Liver (tissue), 9 donors: ENCODE results near the gene LTO1. TPM values are rescaled to one million over a fixed set of nuclear protein-coding genes. Genes with fewer than 3 reads are reported as not detected.

Experiments used
- DNase-seq: peaks from one replicate; pipeline ENCODE4 v3.0.0-alpha.2; 2017; ENCODE audit warnings: low spot score
- H3K27ac ChIP-seq, 2 donors: one replicate each; pipeline ENCODE4 v1.7.0; 2013; ENCODE audit warnings: inconsistent platforms in 2 of 2, low read length in 2 of 2, control low read depth in 1 of 2, low read depth in 1 of 2, mild to moderate bottlenecking in 1 of 2
- H3K27me3 ChIP-seq, 4 donors: one replicate each; pipeline versions ENCODE4 v1.6.1 to v1.7.0; 2013; ENCODE audit warnings: low read length in 3 of 4, inconsistent platforms in 1 of 4, mild to moderate bottlenecking in 1 of 4, moderate library complexity in 1 of 4; ENCODE audit not compliant: control insufficient read depth in 4 of 4, insufficient read depth in 4 of 4
- H3K36me3 ChIP-seq, 4 donors: one replicate each; pipeline versions ENCODE4 v1.6.1 to v1.7.0; 2013; ENCODE audit warnings: low read length in 3 of 4, mild to moderate bottlenecking in 3 of 4, low read depth in 1 of 4, moderate library complexity in 1 of 4; ENCODE audit not compliant: control insufficient read depth in 4 of 4, insufficient read depth in 3 of 4
- H3K4me1 ChIP-seq, 4 donors: one replicate each; pipeline versions ENCODE4 v1.6.1 to v1.7.0; 2013; ENCODE audit warnings: low read length in 3 of 4, mild to moderate bottlenecking in 3 of 4, moderate library complexity in 1 of 4; ENCODE audit not compliant: control insufficient read depth in 4 of 4, insufficient read depth in 4 of 4
- H3K4me3 ChIP-seq, 3 donors: one replicate each; pipeline versions ENCODE4 v1.6.1 to v1.7.0; 2013; ENCODE audit warnings: low read length in 3 of 3, control low read depth in 1 of 3, low read depth in 1 of 3, mild to moderate bottlenecking in 1 of 3
- H3K9ac ChIP-seq, 2 donors: one replicate each; pipeline ENCODE4 v1.7.0; 2013; ENCODE audit warnings: low read length in 2 of 2, mild to moderate bottlenecking in 2 of 2, moderate library complexity in 2 of 2, control low read depth in 1 of 2, low read depth in 1 of 2
- H3K9me3 ChIP-seq, 4 donors: one replicate each; pipeline versions ENCODE4 v1.6.1 to v1.7.0; 2013; ENCODE audit warnings: low read length in 3 of 4; ENCODE audit not compliant: control insufficient read depth in 4 of 4
- ATF3 ChIP-seq: IDR thresholded peaks from 2 replicates; pipeline ENCODE4 v1.6.1; 2016; ENCODE audit warnings: antibody characterized with exemption
- CTCF ChIP-seq: fragments of 150-350 bp; IDR thresholded peaks from 2 replicates; pipeline ENCODE4 v1.5.1; 2017; ENCODE audit warnings: improper control_type of control experiment, low read depth, low read length; ENCODE audit not compliant: missing input control
- EGR1 ChIP-seq, 2 donors: IDR thresholded peaks; 2 replicates each; pipeline ENCODE4 v1.6.1; 2016 to 2018; ENCODE audit warnings: antibody characterized with exemption in 2 of 2, low read depth in 2 of 2
- FOXA1 ChIP-seq: IDR thresholded peaks from 2 replicates; pipeline ENCODE4 v1.6.1; 2016; ENCODE audit warnings: antibody characterized with exemption
- FOXA2 ChIP-seq: IDR thresholded peaks from 2 replicates; pipeline ENCODE4 v1.6.1; 2016; ENCODE audit warnings: antibody characterized with exemption
- GABPA ChIP-seq, 2 donors: IDR thresholded peaks in 1 of 2; conservative IDR thresholded peaks in 1 of 2; 2 replicates each; pipeline ENCODE4 v1.6.1; 2016; ENCODE audit warnings: antibody characterized with exemption in 2 of 2, mild to moderate bottlenecking in 1 of 2, moderate library complexity in 1 of 2
- HNF4A ChIP-seq, 2 donors: conservative IDR thresholded peaks; 2 replicates each; pipeline ENCODE4 v1.6.1; 2016; ENCODE audit warnings: antibody characterized with exemption in 2 of 2, mild to moderate bottlenecking in 2 of 2
- HNF4G ChIP-seq: IDR thresholded peaks from 2 replicates; pipeline ENCODE4 v1.6.1; 2016; ENCODE audit warnings: antibody characterized with exemption
- JUND ChIP-seq, 2 donors: IDR thresholded peaks; 2 replicates each; pipeline ENCODE4 v1.6.1; 2016; ENCODE audit warnings: antibody characterized with exemption in 2 of 2
- NR2F2 ChIP-seq: IDR thresholded peaks from 2 replicates; pipeline ENCODE4 v1.6.1; 2016; ENCODE audit warnings: antibody characterized with exemption
- RAD21 ChIP-seq, 2 donors: IDR thresholded peaks; 2 replicates each; pipeline ENCODE4 v1.6.1; 2016; ENCODE audit warnings: antibody characterized with exemption in 2 of 2, mild to moderate bottlenecking in 2 of 2
- REST ChIP-seq: IDR thresholded peaks from 2 replicates; pipeline ENCODE4 v1.6.1; 2016; ENCODE audit warnings: antibody characterized with exemption, mild to moderate bottlenecking
- RXRA ChIP-seq, 2 donors: IDR thresholded peaks; 2 replicates each; pipeline ENCODE4 v1.6.1; 2017 to 2018; ENCODE audit warnings: antibody characterized with exemption in 2 of 2, mild to moderate bottlenecking in 1 of 2
- SP1 ChIP-seq: IDR thresholded peaks from 2 replicates; pipeline ENCODE4 v1.6.1; 2018; ENCODE audit warnings: antibody characterized with exemption, mild to moderate bottlenecking
- TAF1 ChIP-seq: conservative IDR thresholded peaks from 2 replicates; pipeline ENCODE4 v1.6.1; 2016; ENCODE audit warnings: antibody characterized with exemption, mild to moderate bottlenecking
- YY1 ChIP-seq: IDR thresholded peaks from 2 replicates; pipeline ENCODE4 v1.6.1; 2016; ENCODE audit warnings: antibody characterized with exemption, mild to moderate bottlenecking
- WGBS: extraction: QIAGEN DNeasy Blood & Tissue Kit; methylation state at CpG from one replicate; pipeline ENCODE4 v1.1.7; 2013; 5-methylcytosine and 5-hydroxymethylcytosine counted together
- polyA plus RNA-seq, 2 donors: library from polyadenylated mRNA; stranded (reverse) in 1 of 2; unstranded in 1 of 2; fragments of 200-250 nt in 1 of 2; fragments of >200 nt in 1 of 2; fragmentation: Nextera tagmentation in 1 of 2; extraction: Ambion mirVana in 1 of 2; gene quantifications; one replicate each; pipeline versions ENCODE4 v1.2.1 to v1.2.3, GENCODE V29; 2013 to 2015
- total RNA-seq, 2 donors: library from RNA; depleted of rRNA; stranded (reverse); fragments of >200 nt; gene quantifications; one replicate each; pipeline ENCODE4 v1.2.3, GENCODE V29; 2014
- TF ChIP-seq, protein P1 (sequence below): IDR thresholded peaks from 2 replicates; pipeline ENCODE4 v1.6.1; 2016; ENCODE audit warnings: antibody characterized with exemption
- TF ChIP-seq, protein P2 (sequence below): IDR thresholded peaks from 2 replicates; pipeline ENCODE4 v1.6.1; 2016; ENCODE audit warnings: antibody characterized with exemption
- donor health status: healthy.
- donor health status: healthy.
- donor health status: healthy.
- donor health status: healthy.
- donor health status: healthy.

Gene LTO1
- total and polyA plus RNA-seq, 4 donors, result 4.9 to 12.3 (median 7.3) TPM

DNA sequence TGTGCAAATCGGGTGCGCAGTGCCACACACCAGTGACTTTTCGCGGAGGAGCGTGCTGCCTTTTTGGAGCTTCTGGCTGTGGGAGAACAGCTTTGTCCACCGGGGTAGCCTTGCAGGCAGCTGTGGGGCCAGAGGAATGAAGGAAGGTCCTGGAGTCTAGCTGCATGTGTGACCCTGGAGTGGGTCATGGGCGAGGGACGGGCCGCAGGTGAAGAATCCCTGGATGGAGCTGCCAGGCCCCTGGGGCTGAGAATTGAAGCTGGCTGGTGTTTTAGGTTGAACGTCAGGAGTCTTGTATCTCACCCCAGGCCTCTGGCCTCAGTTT, 25.6 kb downstream of the LTO1 start:
- Histone ChIP-seq H3K4me1 (peaks cover 0 to 5% (median 2%) of the 10 kb centered on the region in 4 donors), H3K27me3 (no peaks in the 10 kb centered on the region), H3K27ac (no peak overlapping the region), H3K9me3 (no peaks in the 10 kb centered on the region), H3K9ac (no peak overlapping the region), H3K36me3 (peaks cover 24 to 49% (median 44%) of the 10 kb centered on the region in 4 donors), H3K4me3 (no peak overlapping the region)
- DNase-seq, result no peak
- TF ChIP-seq RAD21 (IDR thresholded peaks at IDR 0.05) (no peak), FOXA1 (no peak), CTCF (no peak)
- 96% methylated on average over 10 of the region's 10 CpGs for WGBS

DNA sequence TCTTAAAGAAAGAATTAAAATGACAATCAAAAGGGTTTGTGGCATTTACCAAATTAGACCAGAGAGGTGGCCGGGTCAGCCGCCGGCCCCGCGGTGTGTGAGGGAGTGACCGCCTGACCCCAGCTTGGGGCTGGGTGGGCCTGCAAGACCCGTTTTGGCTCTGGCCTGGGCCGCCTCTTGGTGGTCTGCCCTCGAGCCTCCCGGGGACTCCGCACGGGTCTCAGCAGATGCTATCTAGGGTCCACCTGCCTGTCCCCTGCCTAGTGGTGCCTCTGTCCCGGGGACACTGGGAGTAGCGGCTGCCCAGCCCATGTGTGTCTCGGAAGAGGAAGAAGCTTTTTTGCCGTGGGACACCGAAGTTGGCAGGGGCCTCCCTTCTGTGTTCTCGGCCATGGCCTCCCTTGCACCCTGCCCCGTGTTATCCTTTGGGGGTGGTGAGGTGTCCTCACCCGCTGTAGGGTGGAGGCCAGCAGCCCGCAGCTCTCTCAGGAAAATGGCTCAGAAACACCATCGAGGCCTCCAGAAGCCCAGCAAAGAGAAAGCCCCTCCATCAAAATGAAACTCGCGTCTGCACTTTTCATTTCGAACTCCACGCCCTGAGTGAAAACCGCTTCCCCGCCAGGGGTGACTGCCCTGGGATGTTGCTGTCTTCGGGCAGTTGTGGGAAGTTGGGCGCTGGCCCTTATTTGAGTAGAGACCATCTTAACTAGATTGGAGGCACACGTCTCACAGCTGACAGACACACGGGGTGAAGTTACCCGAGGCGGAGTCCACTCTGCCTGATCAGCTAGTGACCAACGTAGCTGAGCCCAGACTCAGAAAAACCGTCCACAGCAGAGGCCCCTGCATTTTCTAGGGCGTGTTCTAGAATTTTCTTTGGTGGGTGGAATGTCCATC, 26.2 kb downstream of the LTO1 start:
- no peak overlapping the region for H3K4me3 ChIP-seq
- peaks cover 5 to 8% (median 6%) of the 10 kb centered on the region in 4 donors for H3K4me1 ChIP-seq
- no peaks in the 10 kb centered on the region for H3K9me3 ChIP-seq
- H3K27ac ChIP-seq, result no peak overlapping the region
- DNase-seq, result no peak
- TF ChIP-seq, protein P1, sequence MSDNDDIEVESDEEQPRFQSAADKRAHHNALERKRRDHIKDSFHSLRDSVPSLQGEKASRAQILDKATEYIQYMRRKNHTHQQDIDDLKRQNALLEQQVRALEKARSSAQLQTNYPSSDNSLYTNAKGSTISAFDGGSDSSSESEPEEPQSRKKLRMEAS, result no peak
- TF ChIP-seq TAF1 (no peak), HNF4G (no peak), REST (no peak), NR2F2 (no peak), ATF3 (no peak), GABPA (IDR thresholded peaks at IDR 0.05 in 1 of 2, conservative IDR thresholded peaks at IDR 0.05 in 1 of 2) (no peak), CTCF (no peak), EGR1 (IDR thresholded peaks at IDR 0.05; ENCODE audit: low read depth in 2 of 2) (no peak), RAD21 (IDR thresholded peaks at IDR 0.05) (no peak), SP1 (no peak), HNF4A (conservative IDR thresholded peaks at IDR 0.05) (no peak), FOXA2 (no peak), YY1 (no peak), JUND (IDR thresholded peaks at IDR 0.05) (no peak), RXRA (IDR thresholded peaks at IDR 0.05) (no peak), FOXA1 (no peak)
- TF ChIP-seq, protein P2, sequence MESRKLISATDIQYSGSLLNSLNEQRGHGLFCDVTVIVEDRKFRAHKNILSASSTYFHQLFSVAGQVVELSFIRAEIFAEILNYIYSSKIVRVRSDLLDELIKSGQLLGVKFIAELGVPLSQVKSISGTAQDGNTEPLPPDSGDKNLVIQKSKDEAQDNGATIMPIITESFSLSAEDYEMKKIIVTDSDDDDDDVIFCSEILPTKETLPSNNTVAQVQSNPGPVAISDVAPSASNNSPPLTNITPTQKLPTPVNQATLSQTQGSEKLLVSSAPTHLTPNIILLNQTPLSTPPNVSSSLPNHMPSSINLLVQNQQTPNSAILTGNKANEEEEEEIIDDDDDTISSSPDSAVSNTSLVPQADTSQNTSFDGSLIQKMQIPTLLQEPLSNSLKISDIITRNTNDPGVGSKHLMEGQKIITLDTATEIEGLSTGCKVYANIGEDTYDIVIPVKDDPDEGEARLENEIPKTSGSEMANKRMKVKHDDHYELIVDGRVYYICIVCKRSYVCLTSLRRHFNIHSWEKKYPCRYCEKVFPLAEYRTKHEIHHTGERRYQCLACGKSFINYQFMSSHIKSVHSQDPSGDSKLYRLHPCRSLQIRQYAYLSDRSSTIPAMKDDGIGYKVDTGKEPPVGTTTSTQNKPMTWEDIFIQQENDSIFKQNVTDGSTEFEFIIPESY, result no peak
- H3K9ac ChIP-seq, result no peak overlapping the region
- H3K27me3 ChIP-seq, result no peaks in the 10 kb centered on the region
- WGBS, result 92% methylated on average over 37 of the region's 37 CpGs
- H3K36me3 ChIP-seq, result peaks cover 26 to 49% (median 44%) of the 10 kb centered on the region in 4 donors
